Adrenal gland (tissue), 12 donors: Measurements from ENCODE around the gene RBPJ. TPM values are rescaled to one million over a fixed set of nuclear protein-coding genes. Genes with fewer than 3 reads are reported as not detected.
A peak's percentile ranks its signal among the peaks of the same experiment; 100 is the strongest.

Experiments
- DNase-seq, 7 donors: peaks; one replicate each; pipeline ENCODE4 v3.0.0-alpha.2; 2019 to 2020
- H3K27ac ChIP-seq, 5 donors: fragments of 200-600 bp; sonication (generic) in 4 of 5; 1 replicate in 3 of 5; 2 replicates in 2 of 5; pipeline versions ENCODE4 v1.5.1 to v1.8.0; 2016 to 2020; ENCODE audit warnings: mild to moderate bottlenecking in 1 of 5
- H3K27me3 ChIP-seq: fragments of 200-600 bp; 2 replicates; pipeline ENCODE4 v1.8.0; 2021
- H3K36me3 ChIP-seq, 2 donors: fragments of 200-600 bp; replicated peaks in 1 of 2; 1 replicate in 1 of 2; 2 replicates in 1 of 2; pipeline versions ENCODE4 v1.5.1 to v1.8.0; 2018 to 2022
- H3K4me1 ChIP-seq, 2 donors: fragments of 200-600 bp; replicated peaks in 1 of 2; 1 replicate in 1 of 2; 2 replicates in 1 of 2; pipeline versions ENCODE4 v1.5.1 to v1.8.0; 2018 to 2021
- H3K4me3 ChIP-seq, 4 donors: fragments of 200-600 bp; sonication (generic) in 3 of 4; one replicate each; pipeline ENCODE4 v1.5.1; 2016 to 2018
- H3K9me3 ChIP-seq, 3 donors: fragments of 200-600 bp; sonication (generic) in 1 of 3; replicated peaks in 1 of 3; 1 replicate in 2 of 3; 2 replicates in 1 of 3; pipeline versions ENCODE4 v1.5.1 to v1.8.0; 2016 to 2021
- CTCF ChIP-seq, 6 experiments: fragments of 450-650 bp in 4 of 6; fragments of 200-600 bp in 2 of 6; sonication (generic) in 1 of 6; IDR thresholded peaks; 1 replicate in 5 of 6; 2 replicates in 1 of 6; pipeline versions ENCODE4 v1.5.1 to v1.8.0; 2016 to 2021; ENCODE audit warnings: antibody characterized with exemption in 6 of 6, mild to moderate bottlenecking in 2 of 6, moderate library complexity in 1 of 6
- POLR2A ChIP-seq, 2 donors: fragments of 450-650 bp; IDR thresholded peaks; one replicate each; pipeline ENCODE4 v1.6.1; 2017; ENCODE audit warnings: antibody characterized with exemption in 2 of 2, mild to moderate bottlenecking in 2 of 2, moderate library complexity in 1 of 2
- WGBS, 4 donors: extraction: QIAGEN DNeasy Blood & Tissue Kit in 2 of 4; methylation state at CpG; one replicate each; pipeline versions ENCODE4 v1.1.5 to v1.1.7; 2013 to 2017; 5-methylcytosine and 5-hydroxymethylcytosine counted together
- intact Hi-C, 2 donors: fragments of 100-400 bp; cut with DNase I; formaldehyde crosslinking; loops; one replicate each; pipeline versions ENCODE4 v1.14.1 to v1.15.0; 2022 to 2023
- polyA plus RNA-seq, 3 donors: library from polyadenylated mRNA; stranded (reverse); fragments of 200-250 nt in 2 of 3; fragments of 350-450 nt in 1 of 3; fragmentation: Illumina TruSeq in 1 of 3; extraction: RNeasy Lipid Tissue Mini Kit (QIAGEN cat#74804) in 1 of 3; gene quantifications; one replicate each; pipeline ENCODE4 v1.2.3, GENCODE V29; 2013 to 2014
- total RNA-seq, 9 donors: library from RNA; depleted of rRNA in 4 of 9; stranded (reverse); fragments of >200 nt in 4 of 9; fragments of 120-200 nt in 1 of 9; fragmentation: NEBNext Ultra II Directional in 1 of 9; extraction: Animal tissue kit (Norgen Biotek cat#: 25700) in 1 of 9; gene quantifications; one replicate each; pipeline versions ENCODE4 v1.1.0 to v1.2.4, GENCODE V29; 2013 to 2023
- donor health status: healthy with polysubstance abuse.
- donor health status: Bipolar disorder and iron deficiency.
- donor health status: DM: yes; HTN: yes; CAD: no.
- donor health status: DM: no; HTN: no; CAD: no.
- donor health status: DM: no; HTN: no; CAD: no.
- donor health status: DM: yes; HTN: yes; CAD: no.

RBPJ gene
- total and polyA plus RNA-seq, 12 donors: 23.4 to 76.1 (median 51.8) TPM

- peaks cover 7 to 38% of the 10 kb centered on the region in 2 donors for H3K4me1 ChIP-seq
- TF ChIP-seq POLR2A (IDR thresholded peaks at IDR 0.05): no peak
- no peak for TF ChIP-seq CTCF (IDR thresholded peaks at IDR 0.05)
- H3K4me3 ChIP-seq: peak overlapping the region; percentile 22 to 82 (median 62)
- H3K27ac ChIP-seq: peak overlapping the region in 4 of 5 donors; percentile 32 to 95 (median 74)
- intact Hi-C loops: no loop called here
- peak; percentile 18 to 60 (median 31) for DNase-seq
- 0 to 2% (median 1%) methylated on average over 46 to 52 of the region's 52 CpGs for WGBS, 4 donors
- no peaks in the 10 kb centered on the region for H3K9me3 ChIP-seq
- no peaks in the 10 kb centered on the region for H3K36me3 ChIP-seq
- no peaks in the 10 kb centered on the region for H3K27me3 ChIP-seq
These were observed 783 bp downstream of the RBPJ start for GRCh38 chr4:26321373-26322221.

GRCh38 chr4:26322346-26322745, 1.5 kb downstream of the RBPJ start:
- Histone ChIP-seq H3K4me1 (peaks cover 7 to 38% of the 10 kb centered on the region in 2 donors), H3K27ac (peak overlapping the region in 2 of 5 donors; percentile 60 to 95), H3K9me3 (no peaks in the 10 kb centered on the region), H3K36me3 (no peaks in the 10 kb centered on the region), H3K4me3 (peak overlapping the region in 1 of 4 donors; percentile 82), H3K27me3 (no peaks in the 10 kb centered on the region)
- WGBS, 4 donors: 46 to 55% (median 51%) methylated on average over 7 of the region's 7 CpGs
- TF ChIP-seq CTCF (IDR thresholded peaks at IDR 0.05) (no peak), POLR2A (IDR thresholded peaks at IDR 0.05) (no peak)
- no peak for DNase-seq
- intact Hi-C loops: no loop called here

GRCh38 chr4:26323821-26324220, 3.0 kb downstream of the RBPJ start:
- peaks cover 7 to 35% of the 10 kb centered on the region in 2 donors for H3K4me1 ChIP-seq
- no peak for DNase-seq
- intact Hi-C loops: no loop called here
- no peak overlapping the region for H3K27ac ChIP-seq
- H3K4me3 ChIP-seq: no peak overlapping the region
- no peaks in the 10 kb centered on the region for H3K27me3 ChIP-seq
- H3K36me3 ChIP-seq: no peaks in the 10 kb centered on the region
- H3K9me3 ChIP-seq: no peaks in the 10 kb centered on the region
- 41 to 58% (median 50%) methylated on average over 2 of the region's 2 CpGs for WGBS, 4 donors
- peak in 1 of 6 experiments; percentile 24 for TF ChIP-seq CTCF (IDR thresholded peaks at IDR 0.05)
- no peak for TF ChIP-seq POLR2A (IDR thresholded peaks at IDR 0.05)

GRCh38 chr4:26325191-26325590, 4.4 kb downstream of the RBPJ start:
- WGBS, 4 donors: 54 to 65% (median 58%) methylated on average over 3 of the region's 3 CpGs
- H3K27ac ChIP-seq: no peak overlapping the region
- H3K27me3 ChIP-seq: no peaks in the 10 kb centered on the region
- no peaks in the 10 kb centered on the region for H3K36me3 ChIP-seq
- intact Hi-C loops: loop anchor here in 1 of 2 donors (5.0 kb wide), 1 partner anchor 87 kb away; no protein-coding TSS in a partner anchor
- peaks cover 7 to 37% of the 10 kb centered on the region in 2 donors for H3K4me1 ChIP-seq
- no peak overlapping the region for H3K4me3 ChIP-seq
- H3K9me3 ChIP-seq: no peaks in the 10 kb centered on the region
- TF ChIP-seq CTCF (IDR thresholded peaks at IDR 0.05) (peak in 3 of 6 experiments; percentile 10 to 22 (median 20)), POLR2A (IDR thresholded peaks at IDR 0.05) (no peak)
- no peak for DNase-seq
